Mucosa of descending colon (tissue), 3 donors: Measurements from ENCODE around the gene TBX6. TPM values are rescaled to one million over a fixed set of nuclear protein-coding genes. Genes with fewer than 3 reads are reported as not detected.
A peak's percentile ranks its signal among the peaks of the same experiment; 100 is the strongest.

Experiments used
- ATAC-seq: fragments of 200-7000 bp; cut with Tn5 transposase; one replicate; pipeline ENCODE4 v1.9.1; 2020; ENCODE audit warnings: mild to moderate bottlenecking, moderate library complexity
- DNase-seq, 3 donors: peaks; one replicate each; pipeline ENCODE4 v3.0.0-alpha.2; 2020
- H3K36me3 ChIP-seq: fragments of 200-600 bp; one replicate; pipeline ENCODE4 v1.8.0; 2021; ENCODE audit warnings: low read depth, mild to moderate bottlenecking
- H3K4me1 ChIP-seq: fragments of 200-600 bp; one replicate; pipeline ENCODE4 v1.8.0; 2021; ENCODE audit warnings: low read depth, mild to moderate bottlenecking
- H3K4me3 ChIP-seq: fragments of 200-600 bp; one replicate; pipeline ENCODE4 v1.8.0; 2021; ENCODE audit warnings: mild to moderate bottlenecking
- H3K9me3 ChIP-seq: fragments of 200-600 bp; one replicate; pipeline ENCODE4 v1.8.0; 2021; ENCODE audit warnings: mild to moderate bottlenecking
- CTCF ChIP-seq: fragments of 200-600 bp; IDR thresholded peaks from one replicate; pipeline ENCODE4 v1.8.0; 2022; ENCODE audit warnings: antibody characterized with exemption, mild to moderate bottlenecking
- intact Hi-C, 2 donors: fragments of 100-400 bp; cut with DNase I in 1 of 2; cut with micrococcal nuclease in 1 of 2; formaldehyde crosslinking; loops; one replicate each; pipeline versions ENCODE4 v1.11.0 to v1.11.1; 2022; cut with DNase I, micrococcal nuclease
- total RNA-seq, 3 donors: library from RNA; stranded (reverse); fragmentation: NEBNext Ultra II Directional in 2 of 3; extraction: Animal tissue kit (Norgen Biotek cat#: 25700) in 2 of 3; gene quantifications; one replicate each; pipeline versions ENCODE4 v1.2.1 to v1.2.4, GENCODE V29; 2021 to 2023
- donor health status: DM: no; HTN: no; CAD: no; lungs with moderate emphysema.
- donor health status: DM: no; HTN: no; CAD: no.
- donor health status: DM: no; HTN: yes; CAD: no.

Gene TBX6
- total RNA-seq, 3 donors from 2014 or later = 0.63 to 1.9 (median 0.90) TPM

DNA sequence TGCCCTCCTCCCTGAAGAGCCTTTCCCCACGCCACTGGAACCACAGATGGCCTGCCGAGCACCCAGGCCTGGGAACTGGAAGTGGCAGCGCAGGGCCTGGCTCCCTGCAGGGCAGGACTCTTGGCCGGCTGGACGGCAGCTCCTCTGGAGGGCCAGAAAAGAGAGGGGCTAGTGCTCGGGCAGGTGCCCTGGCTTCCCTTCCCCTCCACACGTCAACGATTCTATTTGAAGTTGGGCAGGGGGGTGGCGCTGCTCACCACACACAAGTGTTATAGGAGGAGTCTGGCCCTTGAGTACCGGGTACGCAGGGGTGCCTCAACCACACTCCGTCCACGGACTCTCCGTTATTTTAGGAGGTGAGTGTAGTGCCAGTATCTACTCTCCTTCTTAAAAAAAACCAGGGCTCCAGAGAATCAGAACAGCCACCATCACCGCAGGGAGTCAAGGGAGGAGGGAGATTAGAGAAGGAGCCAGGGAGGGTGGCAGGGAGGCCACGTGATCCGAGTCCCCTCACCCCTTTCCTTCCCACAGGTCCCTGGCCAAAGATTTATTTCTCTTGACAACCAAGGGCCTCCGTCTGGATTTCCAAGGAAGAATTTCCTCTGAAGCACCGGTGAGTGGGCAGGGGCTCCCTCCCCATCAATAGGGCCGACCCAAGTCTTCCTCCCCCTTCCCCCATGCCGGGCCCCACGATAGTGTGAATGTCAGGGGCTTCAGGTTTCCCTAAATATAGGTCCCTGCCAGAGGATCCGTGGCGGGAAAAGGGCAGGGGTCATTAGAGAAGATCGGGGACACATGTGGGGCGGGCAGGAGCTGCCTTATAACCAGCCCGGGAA, 27.6 kb downstream of the TBX6 start:
- Histone ChIP-seq H3K4me3 (peak overlapping the region; percentile 96), H3K9me3 (no peaks in the 10 kb centered on the region), H3K4me1 (peaks cover 32% of the 10 kb centered on the region), H3K36me3 (peaks cover 5% of the 10 kb centered on the region)
- TF ChIP-seq CTCF = no peak
- intact Hi-C loops = no loop called here
- peak; percentile 79 to 88 (median 80) for DNase-seq
- ATAC-seq = peak; percentile 22

GRCh38 chr16:30063278-30063892, 28.3 kb downstream of the TBX6 start:
- no peak for DNase-seq
- Histone ChIP-seq H3K4me3 (no peak overlapping the region), H3K4me1 (peaks cover 27% of the 10 kb centered on the region), H3K9me3 (no peaks in the 10 kb centered on the region), H3K36me3 (no peaks in the 10 kb centered on the region)
- intact Hi-C loops = no loop called here
- no peak for ATAC-seq
- no peak for TF ChIP-seq CTCF

GRCh38 chr16:30060836-30061554, 30.7 kb downstream of the TBX6 start:
- DNase-seq (peak in 1 of 3 donors; percentile 31), ATAC-seq (no peak)
- no peak for TF ChIP-seq CTCF
- intact Hi-C loops = no loop called here
- Histone ChIP-seq H3K9me3 (no peaks in the 10 kb centered on the region), H3K36me3 (no peaks in the 10 kb centered on the region), H3K4me3 (no peak overlapping the region), H3K4me1 (peaks cover 10% of the 10 kb centered on the region)

DNA sequence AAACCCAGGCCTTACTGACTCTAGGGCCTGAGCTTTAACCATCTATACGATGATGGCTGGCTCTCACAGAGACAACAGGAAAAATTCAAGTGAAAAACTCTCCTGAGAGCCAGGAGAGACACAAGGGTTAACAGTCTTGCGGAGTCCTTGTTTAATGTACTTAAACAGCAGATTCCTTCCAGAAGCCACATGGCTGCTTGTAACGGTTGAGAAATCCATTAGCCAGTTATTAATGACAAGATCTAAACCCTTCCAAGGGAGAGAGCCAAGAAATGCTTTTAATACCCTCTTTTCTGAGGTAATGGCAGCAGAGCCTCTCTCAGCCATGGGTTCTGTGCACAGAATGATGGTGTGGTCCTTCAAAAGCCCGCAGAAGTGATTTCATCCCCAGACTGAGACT, 31.4 kb downstream of the TBX6 start:
- TF ChIP-seq CTCF = no peak
- no peak for ATAC-seq
- Histone ChIP-seq H3K9me3 (no peaks in the 10 kb centered on the region), H3K4me3 (no peak overlapping the region), H3K4me1 (peaks cover 10% of the 10 kb centered on the region), H3K36me3 (no peaks in the 10 kb centered on the region)
- intact Hi-C loops = no loop called here
- no peak for DNase-seq

GRCh38 chr16:30054959-30055553, 36.7 kb downstream of the TBX6 start:
- Histone ChIP-seq H3K36me3 (no peaks in the 10 kb centered on the region), H3K4me3 (no peak overlapping the region), H3K4me1 (peaks cover 7% of the 10 kb centered on the region), H3K9me3 (no peaks in the 10 kb centered on the region)
- TF ChIP-seq CTCF = no peak
- DNase-seq (peak; percentile 69 to 73 (median 69)), ATAC-seq (peak; percentile 75)
- intact Hi-C loops = no loop called here
